ENCODE results near the gene EN2. TPM values are rescaled to one million over a fixed set of nuclear protein-coding genes. Genes with fewer than 3 reads are reported as not detected.

EN2 gene
- total RNA-seq, 6 experiments from 2014 or later, result not detected

DNA sequence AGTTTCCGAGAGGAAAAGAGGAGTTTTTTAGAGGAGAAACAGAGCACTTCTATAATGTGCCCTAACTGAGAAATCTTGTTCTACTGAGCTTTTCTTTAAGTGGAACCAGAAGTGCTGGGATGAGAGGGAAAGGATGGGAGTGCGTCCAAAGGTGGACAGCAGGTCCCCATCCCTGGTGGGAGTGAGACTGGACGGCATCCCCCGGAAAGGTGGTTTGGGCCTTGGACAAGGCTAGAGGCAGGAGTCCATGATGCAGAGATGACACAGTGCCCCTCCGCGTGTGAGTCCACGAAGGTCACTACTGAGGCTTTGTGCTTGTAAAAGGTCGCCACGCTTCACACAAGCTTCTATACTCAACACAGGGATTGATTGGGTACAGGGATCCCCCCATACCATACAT, 6.1 kb upstream of the EN2 start:
- Histone ChIP-seq H3K27me3 (peaks cover 8 to 75% of the 10 kb centered on the region in 2 donors), H3K4me3 (no peak overlapping the region), H3K9me3 (no peaks in the 10 kb centered on the region), H3K27ac (no peak overlapping the region), H3K36me3 (no peaks in the 10 kb centered on the region), H3K4me1 (peaks cover 0 to 14% (median 0%) of the 10 kb centered on the region in 4 donors)
- ATAC-seq (no peak), DNase-seq (no peak)
- TF ChIP-seq CTCF (IDR thresholded peaks at IDR 0.05) (no peak), POLR2A (IDR thresholded peaks at IDR 0.05) (no peak)
- intact Hi-C loops (cut with DNase I), result no loop called here
- WGBS (ENCODE audit: insufficient coverage, low coverage, low lambda C conversion rate, missing lambda C conversion rate), result 10% methylated on average over 3 of the region's 9 CpGs

GRCh38 chr7:155452505-155453295, 5.2 kb upstream of the EN2 start:
- Histone ChIP-seq H3K4me1 (peaks cover 0 to 18% (median 0%) of the 10 kb centered on the region in 4 donors), H3K27me3 (peaks cover 1 to 79% of the 10 kb centered on the region in 2 donors), H3K36me3 (no peaks in the 10 kb centered on the region), H3K9me3 (no peaks in the 10 kb centered on the region), H3K27ac (no peak overlapping the region), H3K4me3 (no peak overlapping the region)
- ATAC-seq (no peak), DNase-seq (no peak)
- 20% methylated on average over 5 of the region's 5 CpGs for WGBS (ENCODE audit: insufficient coverage, low coverage, low lambda C conversion rate, missing lambda C conversion rate)
- TF ChIP-seq CTCF (IDR thresholded peaks at IDR 0.05), result no peak
- no peak for TF ChIP-seq POLR2A (IDR thresholded peaks at IDR 0.05)
- intact Hi-C loops (cut with DNase I), result no loop called here

GRCh38 chr7:155453296-155454182, 4.4 kb upstream of the EN2 start:
- H3K4me3 ChIP-seq, result no peak overlapping the region
- TF ChIP-seq CTCF (IDR thresholded peaks at IDR 0.05) (no peak), POLR2A (IDR thresholded peaks at IDR 0.05) (no peak)
- no peak for ATAC-seq
- no peak overlapping the region for H3K27ac ChIP-seq
- 5% methylated on average over 3 of the region's 57 CpGs for WGBS (ENCODE audit: insufficient coverage, low coverage, low lambda C conversion rate, missing lambda C conversion rate)
- no peak for DNase-seq
- peaks cover 0 to 24% (median 0%) of the 10 kb centered on the region in 4 donors for H3K4me1 ChIP-seq
- intact Hi-C loops (cut with DNase I), result no loop called here
- no peaks in the 10 kb centered on the region for H3K9me3 ChIP-seq
- no peaks in the 10 kb centered on the region for H3K36me3 ChIP-seq
- H3K27me3 ChIP-seq, result peaks cover 0 to 86% of the 10 kb centered on the region in 2 donors

DNA sequence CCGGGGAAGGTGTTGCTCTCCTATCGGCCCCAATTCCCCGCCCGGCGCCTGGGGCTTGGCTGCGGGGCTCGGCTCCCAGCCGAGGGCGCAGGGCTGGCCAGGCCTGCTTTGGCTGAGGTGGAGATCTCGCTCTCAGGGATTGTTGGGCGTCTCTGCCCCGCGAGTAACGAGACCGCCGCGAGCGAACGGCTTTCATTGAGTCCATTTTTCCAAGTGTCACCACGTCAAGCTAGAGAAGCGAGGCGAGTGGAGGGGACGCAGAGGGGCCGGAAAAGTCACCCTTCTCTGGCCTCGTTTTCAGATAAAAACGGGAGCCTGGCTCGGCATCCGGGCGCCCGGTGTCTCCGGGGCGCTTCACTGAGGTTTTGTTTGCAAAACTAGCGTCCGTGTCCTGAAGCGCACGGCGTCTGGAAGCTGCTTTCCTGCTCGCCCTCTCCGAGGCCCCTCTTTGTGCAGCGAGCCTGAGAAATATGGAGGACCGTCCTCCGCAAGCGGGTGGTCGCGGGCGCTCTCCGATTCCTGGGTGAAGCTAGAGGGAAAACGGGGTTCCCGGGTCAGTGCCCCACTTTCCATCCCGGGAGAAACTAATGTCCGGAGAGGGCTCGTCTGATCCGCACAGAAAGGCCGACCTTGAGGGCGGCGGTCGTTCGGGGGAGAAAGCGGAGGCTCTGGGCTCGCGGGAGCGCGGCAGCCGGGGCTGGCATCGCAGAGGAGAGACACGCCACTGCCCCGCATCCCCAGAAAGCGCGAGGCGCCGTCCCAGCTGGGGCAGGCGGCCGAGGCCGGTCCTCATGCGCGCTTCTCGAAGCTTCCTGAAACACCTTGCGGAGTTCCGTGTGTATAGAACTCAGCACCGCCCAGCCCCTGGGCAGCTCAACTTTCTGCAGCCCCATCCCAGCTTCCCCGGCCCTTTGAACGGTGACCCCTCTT, 3.5 kb upstream of the EN2 start:
- Histone ChIP-seq H3K27ac (no peak overlapping the region), H3K36me3 (no peaks in the 10 kb centered on the region), H3K4me3 (no peak overlapping the region), H3K27me3 (peaks cover 0 to 91% of the 10 kb centered on the region in 2 donors), H3K4me1 (peaks cover 0 to 25% (median 0%) of the 10 kb centered on the region in 4 donors), H3K9me3 (no peaks in the 10 kb centered on the region)
- DNase-seq (no peak), ATAC-seq (no peak)
- WGBS (ENCODE audit: insufficient coverage, low coverage, low lambda C conversion rate, missing lambda C conversion rate), result 11% methylated on average over 26 of the region's 82 CpGs
- intact Hi-C loops (cut with DNase I), result no loop called here
- no peak for TF ChIP-seq CTCF (IDR thresholded peaks at IDR 0.05)
- no peak for TF ChIP-seq POLR2A (IDR thresholded peaks at IDR 0.05)

Measured in right lobe of liver (tissue), 6 donors.